HepG2 (cell line): ENCODE measurements around the gene PEX10. TPM values are rescaled to one million over a fixed set of nuclear protein-coding genes. Genes with fewer than 3 reads are reported as not detected.

Experiments used
- ATAC-seq: fragments of 200-7000 bp; cut with Tn5 transposase; 3 replicates; pipeline ENCODE4 v1.9.1; 2020; ENCODE audit warnings: mild to moderate bottlenecking, moderate library complexity
- BruUV-seq: library from RNA; stranded (reverse); fragments of 400-500 nt; replicated peaks from 2 replicates; lab custom pipeline; 2021; lab: Mats Ljungman, UMichigan
- CTCF ChIA-PET: fragments of 300-600 bp; formaldehyde crosslinking; extraction: SDS; loops from one replicate; lab custom pipeline; 2021; ENCODE audit warnings: low total read pairs, inconsistent platforms, low intra/inter-chr PET ratio; lab: Yijun Ruan, JAX
- POLR2A ChIA-PET: fragments of 350-600 bp; sonication (Branson Sonifier 250); formaldehyde crosslinking; loops from one replicate; lab custom pipeline; 2020; ENCODE audit warnings: antibody characterized with exemption, inconsistent platforms; lab: Yijun Ruan, JAX
- DNase-seq: peaks from one replicate; pipeline ENCODE4 v3.0.0-alpha.2; 2015; ENCODE audit warnings: low spot score
- FAIRE-seq: peaks from 3 replicates; lab custom pipeline; 2011; peaks lifted over from hg19 to GRCh38; lab: Jason Lieb, UNC
- H2AFZ ChIP-seq: one replicate; pipeline ENCODE4 v1.6.1; 2011; ENCODE audit warnings: low read length, inconsistent platforms
- H3K27ac ChIP-seq: fragments of 300-600 bp; 3 replicates; pipeline ENCODE4 v1.8.0; 2011; ENCODE audit warnings: mixed run types, mild to moderate bottlenecking, mixed read lengths, low read length, inconsistent platforms; ENCODE audit not compliant: insufficient read depth; ENCODE audit errors: extremely low read length
- H3K27me3 ChIP-seq, 2 experiments: fragments of 200-600 bp in 1 of 2; 2 replicates in 1 of 2; 3 replicates in 1 of 2; pipeline versions ENCODE4 v1.6.0 to v1.8.0; 2011; ENCODE audit warnings: low read length in 2 of 2, mild to moderate bottlenecking in 2 of 2, moderate library complexity in 2 of 2, inconsistent platforms in 1 of 2; ENCODE audit not compliant: insufficient read depth in 2 of 2, control insufficient read depth in 1 of 2
- H3K36me3 ChIP-seq, 2 experiments: fragments of 200-600 bp in 1 of 2; replicated peaks in 1 of 2; 2 replicates in 1 of 2; 3 replicates in 1 of 2; pipeline versions ENCODE4 v1.5.1 to v1.8.0; 2011; ENCODE audit warnings: low read length in 2 of 2, inconsistent platforms in 1 of 2; ENCODE audit not compliant: insufficient read depth in 2 of 2, control insufficient read depth in 1 of 2
- H3K4me1 ChIP-seq: 2 replicates; pipeline ENCODE4 v1.5.1; 2012; ENCODE audit warnings: low read length, inconsistent platforms; ENCODE audit not compliant: insufficient read depth
- H3K4me2 ChIP-seq: 2 replicates; pipeline ENCODE4 v1.6.0; 2011; ENCODE audit warnings: low read depth, low read length, inconsistent platforms
- H3K4me3 ChIP-seq, 3 experiments: fragments of 200-600 bp in 1 of 3; sonication (generic), shearing (Covaris generic) in 1 of 3; replicated peaks in 1 of 3; 2 replicates each; pipeline ENCODE4 v1.5.1; 2011 to 2016; ENCODE audit warnings: low read length in 3 of 3, inconsistent platforms in 2 of 3, low read depth in 2 of 3, mild to moderate bottlenecking in 2 of 3, control low read depth in 1 of 3, mixed read lengths in 1 of 3; ENCODE audit not compliant: insufficient read depth in 1 of 3
- H3K79me2 ChIP-seq: one replicate; pipeline ENCODE4 v1.6.1; 2011; ENCODE audit warnings: low read length, inconsistent platforms; ENCODE audit not compliant: insufficient read depth
- H3K9ac ChIP-seq: 2 replicates; pipeline ENCODE4 v1.6.0; 2011; ENCODE audit warnings: mild to moderate bottlenecking, low read depth, low read length, inconsistent platforms; ENCODE audit not compliant: insufficient read depth
- H3K9me3 ChIP-seq: 2 replicates; pipeline ENCODE4 v1.5.1; 2012; ENCODE audit warnings: mild to moderate bottlenecking, low read length
- H4K20me1 ChIP-seq: 2 replicates; pipeline ENCODE4 v1.6.0; 2011; ENCODE audit warnings: inconsistent platforms, mild to moderate bottlenecking, low read length, moderate library complexity; ENCODE audit not compliant: insufficient read depth
- AGO2 ChIP-seq: fragments of 200-400 bp; formaldehyde crosslinking; optimal IDR thresholded peaks from 2 replicates; pipeline ENCODE3; 2017; ENCODE audit warnings: mild to moderate bottlenecking, low read depth, low read length, moderate library complexity
- NFATC3 ChIP-seq: sonication (generic); formaldehyde crosslinking; IDR thresholded peaks from 2 replicates; pipeline ENCODE4 v1.5.1; 2020; ENCODE audit warnings: mild to moderate bottlenecking, missing genetic modification reagents
- THYN1 ChIP-seq: sonication (generic); formaldehyde crosslinking; IDR thresholded peaks from 2 replicates; pipeline ENCODE4 v1.8.1; 2023; ENCODE audit warnings: low read depth, mild to moderate bottlenecking, moderate library complexity, missing genetic modification reagents, borderline replicate concordance
- WGBS: methylation state at CpG from one replicate; pipeline ENCODE4 v1.1.6; 2017; ENCODE audit warnings: low lambda C conversion rate; 5-methylcytosine and 5-hydroxymethylcytosine counted together
- in situ Hi-C: cut with HindIII; loops from 2 replicates; pipeline ENCODE4 v1.10.0; 2017; ENCODE audit warnings: low pct_unique_long_range_greater_than_20kb; ENCODE audit not compliant: extremely low pct_ligation_motif_present
- intact Hi-C: fragments of 100-400 bp; cut with micrococcal nuclease; formaldehyde crosslinking; loops from one replicate; pipeline ENCODE4 v1.10.0; 2022; ENCODE audit not compliant: unreplicated experiment
- polyA plus RNA-seq, 8 experiments: library from polyadenylated mRNA; depleted of rRNA in 3 of 8; stranded (reverse) in 7 of 8; unstranded in 1 of 8; fragments of >200 nt; fragmentation: Illumina TruSeq in 4 of 8; extraction: Trizol in 4 of 8; gene quantifications; 2 replicates each; pipeline versions ENCODE4 v1.2.1 to v1.2.3, GENCODE V29; 2011 to 2016; ENCODE audit warnings: low read depth in 4 of 8, missing spikeins in 1 of 8, mixed read lengths in 1 of 8; ENCODE audit not compliant: insufficient read depth in 1 of 8
- total RNA-seq, 5 experiments: library from RNA; depleted of rRNA; stranded (reverse); fragments of >200 nt; fragmentation: Illumina TruSeq; extraction: Trizol; gene quantifications; 2 replicates each; pipeline ENCODE4 v1.2.3, GENCODE V29; 2016; ENCODE audit warnings: low read depth in 1 of 5

Gene PEX10
- total and polyA plus RNA-seq, 2 of the 13 experiments (the other 11 are each of a cell fraction or from before 2014, with no cell fraction given), result 16.1 to 39.6 TPM

DNA sequence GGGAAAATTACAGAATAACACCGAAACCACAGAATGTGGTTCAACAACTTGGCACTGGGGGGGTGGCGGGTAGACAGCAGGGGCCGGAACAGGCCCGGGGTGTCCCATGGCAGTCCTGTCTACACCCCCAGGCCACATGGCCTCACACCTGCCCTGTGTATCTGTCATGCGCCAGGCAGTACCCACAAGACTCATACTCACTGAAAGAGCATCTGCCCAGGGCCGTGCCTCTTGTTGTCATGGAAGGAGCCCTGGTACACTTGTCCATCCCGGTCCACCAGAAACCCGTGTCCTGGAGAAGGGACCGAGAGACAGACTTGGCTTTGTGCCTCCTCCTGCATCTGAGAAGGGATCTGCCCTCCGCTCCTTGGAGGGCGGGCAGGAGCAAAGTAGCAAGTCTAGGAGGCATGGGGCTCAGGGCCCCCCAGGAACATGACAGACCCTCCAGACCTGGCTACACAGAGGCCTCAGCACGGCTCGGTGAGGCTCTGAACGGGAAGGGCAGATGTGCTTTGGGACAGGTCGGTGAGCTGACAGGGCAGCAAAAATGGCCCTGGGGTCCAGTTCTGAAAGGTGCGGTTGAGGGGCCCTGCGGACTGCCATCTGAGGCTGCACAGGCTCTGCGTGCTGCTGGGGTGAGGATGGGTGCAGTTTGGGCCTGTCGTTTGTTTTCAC, 26.6 kb downstream of the PEX10 start:
- no peaks in the 10 kb centered on the region for H3K27me3 ChIP-seq
- 0 out of 5 replicates have a peak, but pooled peaks cover 0 to 3% of the 10 kb centered on the region in 2 experiments for H3K36me3 ChIP-seq
- H3K4me1 ChIP-seq, result peaks cover 41% of the 10 kb centered on the region
- peaks cover 6% of the 10 kb centered on the region for H3K79me2 ChIP-seq
- WGBS, result 98% methylated on average over 14 of the region's 19 CpGs
- H2AFZ ChIP-seq, result no peak overlapping the region
- no peak overlapping the region for H3K27ac ChIP-seq
- no peaks in the 10 kb centered on the region for H3K9me3 ChIP-seq
- H3K4me3 ChIP-seq, result no peak overlapping the region
- H3K4me2 ChIP-seq, result no peak overlapping the region
- BruUV-seq, result no TSS peak
- intact Hi-C loops (no loop called here), in situ Hi-C loops (no loop called here)
- H4K20me1 ChIP-seq, result no peaks in the 10 kb centered on the region
- TF ChIP-seq THYN1 (CRISPR knock-in tag), result no peak
- peak; percentile 9 for TF ChIP-seq AGO2
- POLR2A ChIA-PET, result no interaction called here
- no peak for ATAC-seq
- no peak for DNase-seq
- CTCF ChIA-PET, result no interaction called here
- no peak overlapping the region for H3K9ac ChIP-seq
- FAIRE-seq, result no peak

DNA sequence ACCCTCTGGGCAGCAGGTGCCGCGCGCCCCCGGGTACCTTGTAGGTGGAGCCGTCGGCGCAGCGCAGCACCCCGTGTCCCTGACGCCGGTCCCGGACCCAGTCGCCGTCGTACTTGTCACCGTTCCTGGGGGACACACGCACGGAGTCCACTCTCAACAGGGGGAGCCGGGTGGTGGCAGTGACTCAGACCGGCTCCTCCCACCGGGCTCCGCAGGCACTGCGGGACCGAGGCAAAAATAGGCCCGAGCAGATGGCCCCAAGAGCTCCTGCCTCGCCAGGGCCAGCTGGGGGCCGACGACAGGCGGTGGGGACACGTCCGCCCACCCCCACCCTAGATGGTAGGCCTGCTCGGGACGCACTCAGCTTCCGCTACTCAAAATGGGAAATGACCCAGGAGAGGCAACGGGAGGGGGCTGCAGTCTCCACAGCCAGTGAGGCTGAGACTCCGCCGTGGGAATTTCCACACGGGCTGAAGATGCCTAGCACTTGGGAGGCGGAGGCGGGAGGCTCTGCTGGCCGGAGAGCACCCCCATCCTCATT, 27.4 kb downstream of the PEX10 start:
- intact Hi-C loops, result loop anchor here (5.0 kb wide), 1 partner anchor 73 kb away; no protein-coding TSS in a partner anchor
- H4K20me1 ChIP-seq, result no peaks in the 10 kb centered on the region
- POLR2A ChIA-PET, result interaction anchor here (0.9 kb wide), 1 partner anchor 190 kb away, joined by 4 read pairs; the partner anchor contains the start of gene FAAP20
- H3K27ac ChIP-seq, result peak overlapping the region; percentile 20
- H3K79me2 ChIP-seq, result peaks cover under 1% of the 10 kb centered on the region
- no peaks in the 10 kb centered on the region for H3K27me3 ChIP-seq
- BruUV-seq, result no TSS peak
- no peak overlapping the region for H3K4me2 ChIP-seq
- H3K4me1 ChIP-seq, result peaks cover 34% of the 10 kb centered on the region
- TF ChIP-seq AGO2 (peak; percentile 45), NFATC3 (CRISPR knock-in tag) (no peak)
- no peak overlapping the region for H3K4me3 ChIP-seq
- CTCF ChIA-PET, result no interaction called here
- H2AFZ ChIP-seq, result no peak overlapping the region
- no peak overlapping the region for H3K9ac ChIP-seq
- no peaks in the 10 kb centered on the region for H3K9me3 ChIP-seq
- DNase-seq (no peak), ATAC-seq (no peak), FAIRE-seq (no peak)
- WGBS, result 92% methylated on average over 24 of the region's 41 CpGs
- in situ Hi-C loops, result loop anchor here (5.0 kb wide), 1 partner anchor 193 kb away; the partner anchor contains the start of gene FAAP20
- 0 out of 5 replicates have a peak, but pooled peaks cover 0 to 3% of the 10 kb centered on the region in 2 experiments for H3K36me3 ChIP-seq
